ENCODE measurements around the gene PTPN13. TPM values are rescaled to one million over a fixed set of nuclear protein-coding genes. Genes with fewer than 3 reads are reported as not detected.

The PTPN13 gene
- total RNA-seq, 1 donor from 2014 or later, result 69.9 TPM

DNA sequence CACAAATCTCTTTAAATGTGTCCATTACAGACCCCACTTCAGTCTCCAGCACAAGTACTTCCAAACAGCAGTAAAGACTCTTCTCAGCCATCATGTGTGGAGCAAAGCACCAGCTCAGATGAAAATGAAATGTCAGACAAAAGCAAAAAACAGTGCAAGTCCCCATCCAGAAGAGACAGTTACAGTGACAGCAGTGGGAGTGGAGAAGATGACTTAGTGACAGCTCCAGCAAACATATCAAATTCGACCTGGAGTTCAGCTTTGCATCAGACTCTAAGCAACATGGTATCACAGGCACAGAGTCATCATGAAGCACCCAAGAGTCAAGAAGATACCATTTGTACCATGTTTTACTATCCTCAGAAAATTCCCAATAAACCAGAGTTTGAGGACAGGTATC is 177.0 kb downstream of the PTPN13 start:
- DNase-seq, result no peak
- intact Hi-C loops (cut with DNase I), result no loop called here
- ATAC-seq, result no peak

GRCh38 chr4:86775061-86775460 is 180.9 kb downstream of the PTPN13 start:
- intact Hi-C loops (cut with DNase I), result no loop called here
- Histone ChIP-seq H3K27ac (no peak overlapping the region), H3K4me1 (no peaks in the 10 kb centered on the region), H3K27me3 (no peaks in the 10 kb centered on the region), H3K36me3 (peaks cover 22% of the 10 kb centered on the region), H3K4me3 (no peak overlapping the region), H3K9me3 (no peaks in the 10 kb centered on the region)
- ATAC-seq (no peak), DNase-seq (no peak)
- TF ChIP-seq, protein P1, sequence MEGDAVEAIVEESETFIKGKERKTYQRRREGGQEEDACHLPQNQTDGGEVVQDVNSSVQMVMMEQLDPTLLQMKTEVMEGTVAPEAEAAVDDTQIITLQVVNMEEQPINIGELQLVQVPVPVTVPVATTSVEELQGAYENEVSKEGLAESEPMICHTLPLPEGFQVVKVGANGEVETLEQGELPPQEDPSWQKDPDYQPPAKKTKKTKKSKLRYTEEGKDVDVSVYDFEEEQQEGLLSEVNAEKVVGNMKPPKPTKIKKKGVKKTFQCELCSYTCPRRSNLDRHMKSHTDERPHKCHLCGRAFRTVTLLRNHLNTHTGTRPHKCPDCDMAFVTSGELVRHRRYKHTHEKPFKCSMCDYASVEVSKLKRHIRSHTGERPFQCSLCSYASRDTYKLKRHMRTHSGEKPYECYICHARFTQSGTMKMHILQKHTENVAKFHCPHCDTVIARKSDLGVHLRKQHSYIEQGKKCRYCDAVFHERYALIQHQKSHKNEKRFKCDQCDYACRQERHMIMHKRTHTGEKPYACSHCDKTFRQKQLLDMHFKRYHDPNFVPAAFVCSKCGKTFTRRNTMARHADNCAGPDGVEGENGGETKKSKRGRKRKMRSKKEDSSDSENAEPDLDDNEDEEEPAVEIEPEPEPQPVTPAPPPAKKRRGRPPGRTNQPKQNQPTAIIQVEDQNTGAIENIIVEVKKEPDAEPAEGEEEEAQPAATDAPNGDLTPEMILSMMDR (IDR thresholded peaks at IDR 0.05), result no peak

More for the DNA sequence above, 177.0 kb downstream of the PTPN13 start:
- Histone ChIP-seq H3K4me1 (no peaks in the 10 kb centered on the region), H3K36me3 (peaks cover 53% of the 10 kb centered on the region), H3K27me3 (no peaks in the 10 kb centered on the region), H3K4me3 (no peak overlapping the region), H3K27ac (no peak overlapping the region), H3K9me3 (no peaks in the 10 kb centered on the region)
- TF ChIP-seq, protein P1 (IDR thresholded peaks at IDR 0.05), result no peak

DNA sequence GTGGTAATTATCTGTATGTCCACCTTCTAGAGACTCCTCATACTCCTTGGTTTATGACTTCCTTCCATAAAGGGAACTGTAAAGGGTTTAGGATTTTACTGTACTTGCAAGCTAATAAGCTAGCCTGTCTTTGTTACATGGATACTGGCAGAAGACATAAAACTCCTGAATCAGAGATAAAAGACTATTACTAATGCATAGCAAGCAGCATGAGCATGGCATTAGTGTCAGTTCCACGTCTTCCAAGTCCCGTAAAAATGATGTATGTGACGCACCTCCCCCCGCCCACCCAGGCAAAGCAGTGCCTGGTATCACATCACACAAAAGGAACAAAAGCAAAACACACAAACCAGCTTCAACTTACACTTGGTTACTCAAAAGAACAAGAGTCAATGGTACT is 184.1 kb downstream of the PTPN13 start:
- H3K36me3 ChIP-seq, result peaks cover 14% of the 10 kb centered on the region
- no peak overlapping the region for H3K4me3 ChIP-seq
- DNase-seq, result no peak
- intact Hi-C loops (cut with DNase I), result no loop called here
- ATAC-seq, result no peak
- no peaks in the 10 kb centered on the region for H3K9me3 ChIP-seq
- H3K4me1 ChIP-seq, result no peaks in the 10 kb centered on the region
- H3K27me3 ChIP-seq, result no peaks in the 10 kb centered on the region
- TF ChIP-seq, protein P1 (IDR thresholded peaks at IDR 0.05), result no peak
- no peak overlapping the region for H3K27ac ChIP-seq

GRCh38 chr4:86788826-86789225 is 194.7 kb downstream of the PTPN13 start:
- TF ChIP-seq, protein P1 (IDR thresholded peaks at IDR 0.05), result no peak
- no peaks in the 10 kb centered on the region for H3K9me3 ChIP-seq
- H3K4me3 ChIP-seq, result no peak overlapping the region
- H3K27me3 ChIP-seq, result no peaks in the 10 kb centered on the region
- no peak overlapping the region for H3K27ac ChIP-seq
- no peaks in the 10 kb centered on the region for H3K4me1 ChIP-seq
- intact Hi-C loops (cut with DNase I), result no loop called here
- H3K36me3 ChIP-seq, result peaks cover 39% of the 10 kb centered on the region
- ATAC-seq (no peak), DNase-seq (no peak)

DNA sequence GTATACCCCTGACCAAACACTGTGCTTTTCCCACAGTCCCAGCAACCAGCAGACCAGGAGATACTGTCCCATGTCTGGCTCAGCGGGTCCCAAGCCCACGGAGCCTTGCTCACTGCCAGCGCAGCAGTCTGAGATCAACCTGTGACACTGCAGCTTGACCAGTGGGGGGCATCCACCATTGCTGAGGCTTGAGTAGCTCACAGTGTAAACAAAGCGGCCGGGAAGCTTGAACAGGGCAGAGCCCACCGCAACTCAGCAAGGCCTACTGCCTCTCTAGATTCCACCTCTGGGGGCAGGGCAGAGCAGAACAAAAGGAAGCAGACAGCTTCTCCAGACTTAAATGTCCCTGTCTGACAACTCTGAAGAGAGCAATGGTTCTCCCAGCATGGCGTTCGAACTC is 197.0 kb downstream of the PTPN13 start:
- Histone ChIP-seq H3K9me3 (no peaks in the 10 kb centered on the region), H3K4me3 (no peak overlapping the region), H3K27me3 (no peaks in the 10 kb centered on the region), H3K27ac (no peak overlapping the region), H3K4me1 (no peaks in the 10 kb centered on the region), H3K36me3 (peaks cover 21% of the 10 kb centered on the region)
- ATAC-seq, result no peak
- TF ChIP-seq, protein P1 (IDR thresholded peaks at IDR 0.05), result no peak
- intact Hi-C loops (cut with DNase I), result no loop called here
- no peak for DNase-seq

DNA sequence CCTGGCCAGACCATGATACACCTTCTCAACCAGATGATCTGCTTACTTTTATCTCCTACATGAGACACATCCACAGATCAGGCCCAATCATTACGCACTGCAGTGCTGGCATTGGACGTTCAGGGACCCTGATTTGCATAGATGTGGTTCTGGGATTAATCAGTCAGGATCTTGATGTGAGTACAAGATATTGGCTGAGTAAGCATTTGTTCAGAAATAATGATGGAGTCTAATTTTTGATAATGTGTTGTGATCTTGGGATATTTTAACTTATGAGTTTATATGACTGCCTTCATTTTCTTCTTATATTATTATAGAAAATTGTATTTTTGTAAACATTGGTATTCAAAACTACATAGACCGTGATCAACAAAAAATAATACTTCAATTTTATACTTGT is 215.7 kb downstream of the PTPN13 start:
- no peak overlapping the region for H3K4me3 ChIP-seq
- intact Hi-C loops (cut with DNase I), result no loop called here
- DNase-seq, result no peak
- TF ChIP-seq, protein P1 (IDR thresholded peaks at IDR 0.05), result no peak
- no peak overlapping the region for H3K27ac ChIP-seq
- peaks cover 46% of the 10 kb centered on the region for H3K36me3 ChIP-seq
- no peaks in the 10 kb centered on the region for H3K9me3 ChIP-seq
- no peak for ATAC-seq
- no peaks in the 10 kb centered on the region for H3K4me1 ChIP-seq
- H3K27me3 ChIP-seq, result no peaks in the 10 kb centered on the region

All from upper lobe of right lung (tissue), 1 donor.